Heart right ventricle (tissue), 16 donors: ENCODE data around the gene VSTM2B. TPM values are rescaled to one million over a fixed set of nuclear protein-coding genes. Genes with fewer than 3 reads are reported as not detected.

ENCODE experiments used
- ATAC-seq, 8 donors: fragments of 200-7000 bp; cut with Tn5 transposase; one replicate each; pipeline ENCODE4 v1.9.1; 2020; ENCODE audit warnings: mild to moderate bottlenecking in 8 of 8, moderate library complexity in 8 of 8, moderate number of reproducible peaks in 1 of 8
- DNase-seq, 2 donors: peaks; one replicate each; pipeline ENCODE4 v3.0.0-alpha.2; 2020
- H3K27ac ChIP-seq, 10 donors: fragments of 200-600 bp; sonication (generic) in 2 of 10; one replicate each; pipeline versions ENCODE4 v1.5.0 to v1.8.0; 2020 to 2022; ENCODE audit warnings: mild to moderate bottlenecking in 3 of 10
- H3K27me3 ChIP-seq, 7 donors: fragments of 200-600 bp; one replicate each; pipeline ENCODE4 v1.8.0; 2021 to 2022; ENCODE audit warnings: mild to moderate bottlenecking in 2 of 7
- H3K36me3 ChIP-seq, 9 donors: fragments of 200-600 bp; sonication (generic) in 1 of 9; one replicate each; pipeline versions ENCODE4 v1.5.0 to v1.8.0; 2020 to 2022; ENCODE audit warnings: mild to moderate bottlenecking in 2 of 9
- H3K4me1 ChIP-seq, 9 donors: fragments of 200-600 bp; sonication (generic) in 1 of 9; one replicate each; pipeline versions ENCODE4 v1.5.0 to v1.8.0; 2020 to 2022; ENCODE audit warnings: mild to moderate bottlenecking in 4 of 9
- H3K4me3 ChIP-seq, 10 donors: fragments of 200-600 bp; sonication (generic) in 2 of 10; one replicate each; pipeline versions ENCODE4 v1.5.0 to v1.8.0; 2020 to 2022; ENCODE audit warnings: mild to moderate bottlenecking in 7 of 10, moderate library complexity in 2 of 10
- H3K9me3 ChIP-seq, 11 donors: fragments of 200-600 bp in 10 of 11; sonication (generic) in 2 of 11; one replicate each; pipeline versions ENCODE4 v1.5.0 to v1.8.0; 2013 to 2022; ENCODE audit warnings: mild to moderate bottlenecking in 2 of 11, control low read depth in 1 of 11, moderate library complexity in 1 of 11
- CTCF ChIP-seq, 9 donors: fragments of 200-600 bp; sonication (generic) in 2 of 9; IDR thresholded peaks; one replicate each; pipeline versions ENCODE4 v1.5.0 to v1.8.0; 2021 to 2022; ENCODE audit warnings: antibody characterized with exemption in 9 of 9, mild to moderate bottlenecking in 5 of 9, moderate library complexity in 1 of 9
- WGBS, 2 donors: extraction: QIAGEN DNeasy Blood & Tissue Kit; methylation state at CpG; one replicate each; pipeline ENCODE4 v1.1.7; 2013; ENCODE audit warnings: inconsistent platforms in 1 of 2; 5-methylcytosine and 5-hydroxymethylcytosine counted together
- intact Hi-C, 10 donors: fragments of 100-400 bp; cut with DNase I; formaldehyde crosslinking; loops; one replicate each; pipeline versions ENCODE4 v1.11.1 to v1.14.2; 2022
- polyA plus RNA-seq, 2 donors: library from polyadenylated mRNA; stranded (reverse); fragments of 200-250 nt; gene quantifications; one replicate each; pipeline ENCODE4 v1.2.3, GENCODE V29; 2013
- total RNA-seq, 10 donors: library from RNA; stranded (reverse); fragmentation: NEBNext Ultra II Directional in 3 of 10; extraction: Animal tissue kit (Norgen Biotek cat#: 25700) in 3 of 10; gene quantifications; one replicate each; pipeline versions ENCODE4 v1.2.1 to v1.2.4, GENCODE V29; 2021 to 2023
- donor health status: Arrhythmogenic right ventricular cardiomyopathy.
- donor health status: ischemic (EF 13 %, LVEDD 7.1; RV severe dilation, severe dysfunction).
- donor health status: healthy with polysubstance abuse.
- donor health status: DM: no; HTN: yes; CAD: no.
- donor health status: DM: no; HTN: no; CAD: no.
- donor health status: ischemic (EF 25% LVEDD 6.9; RV normal size, moderate dysfunction).
- donor health status: ischemic (EF 25% LVEDD 5.7; RV mildly dilated, moderate dysfunction).
- donor health status: healthy.
- donor health status: DM: yes; HTN: yes; CAD: no.
- donor health status: Ischemic cardiomyopathy.
- donor health status: ischemic (EF 35%, LVEDD 5.7; RV mildly dilated, moderate dysfunction).
- donor health status: nonischemic (EF 11% LVEDD 7.7; RV severe dilation, severe dysfunction).
- donor health status: DM: yes; HTN: yes; CAD: no.
- donor health status: PGD.
- donor health status: ischemic (EF 29% LVEDD 5.4; RV normal size, mild dysfunction).
- donor health status: nonischemic (EF 23%, LVEDD 6.1; RV moderate dilation, normal function).

The VSTM2B gene
- total and polyA plus RNA-seq, 12 donors = not detected

GRCh38 chr19:29539670-29540069, 13.9 kb downstream of the VSTM2B start:
- Histone ChIP-seq H3K4me3 (no peak overlapping the region), H3K27ac (no peak overlapping the region), H3K27me3 (peaks cover 0 to 44% (median 25%) of the 10 kb centered on the region in 7 donors), H3K4me1 (no peaks in the 10 kb centered on the region), H3K9me3 (no peaks in the 10 kb centered on the region), H3K36me3 (no peaks in the 10 kb centered on the region)
- ATAC-seq (no peak), DNase-seq (no peak)
- 26% methylated on average over 6 of the region's 6 CpGs for WGBS, 2 donors
- intact Hi-C loops = no loop called here
- TF ChIP-seq CTCF (IDR thresholded peaks at IDR 0.05) = no peak

- DNase-seq = no peak
- intact Hi-C loops = no loop called here
- Histone ChIP-seq H3K27ac (no peak overlapping the region), H3K36me3 (no peaks in the 10 kb centered on the region), H3K9me3 (no peaks in the 10 kb centered on the region), H3K27me3 (peaks cover 0 to 48% (median 20%) of the 10 kb centered on the region in 7 donors), H3K4me3 (no peak overlapping the region), H3K4me1 (no peaks in the 10 kb centered on the region)
- no peak for TF ChIP-seq CTCF (IDR thresholded peaks at IDR 0.05)
- 41 to 58% methylated on average over 1 of the region's 1 CpG for WGBS, 2 donors
- no peak for ATAC-seq
These were observed 14.3 kb downstream of the VSTM2B start for GRCh38 chr19:29540114-29540513.

- H3K9me3 ChIP-seq = peaks cover 0 to 3% (median 0%) of the 10 kb centered on the region in 11 donors
- H3K4me1 ChIP-seq = no peaks in the 10 kb centered on the region
- DNase-seq (no peak), ATAC-seq (no peak)
- H3K27ac ChIP-seq = no peak overlapping the region
- intact Hi-C loops = no loop called here
- WGBS, 2 donors = 89 to 91% methylated on average over 3 of the region's 3 CpGs
- H3K4me3 ChIP-seq = no peak overlapping the region
- H3K36me3 ChIP-seq = no peaks in the 10 kb centered on the region
- peaks cover 0 to 48% (median 17%) of the 10 kb centered on the region in 7 donors for H3K27me3 ChIP-seq
- no peak for TF ChIP-seq CTCF (IDR thresholded peaks at IDR 0.05)
These were observed 15.9 kb downstream of the VSTM2B start for GRCh38 chr19:29541473-29542253.

- Histone ChIP-seq H3K9me3 (peaks cover 0 to 3% (median 0%) of the 10 kb centered on the region in 11 donors), H3K27ac (no peak overlapping the region), H3K27me3 (peaks cover 0 to 48% (median 17%) of the 10 kb centered on the region in 7 donors), H3K4me3 (no peak overlapping the region), H3K36me3 (no peaks in the 10 kb centered on the region), H3K4me1 (no peaks in the 10 kb centered on the region)
- WGBS, 2 donors = 53 to 81% methylated on average over 3 of the region's 3 CpGs
- no peak for TF ChIP-seq CTCF (IDR thresholded peaks at IDR 0.05)
- DNase-seq = no peak
- ATAC-seq = no peak
- intact Hi-C loops = no loop called here
These were observed 16.5 kb downstream of the VSTM2B start for GRCh38 chr19:29542327-29542726.
